Stimulated activated CD4-positive, alpha-beta T cell treated with anti-CD3 and anti-CD28 coated beads, Interleukin-4, amount 100 ng/mL, for 1 hour (primary cell): ENCODE measurements around the gene ZNF837.
"Not testable (repeated sequence)": the region's sequence is repeated elsewhere in the genome, so short reads cannot be mapped to it uniquely, and the experiment has no call there.

Source experiments
- DNase-seq: peaks from one replicate; pipeline ENCODE4 v3.0.0-alpha.2; 2020

ZNF837 gene

DNA sequence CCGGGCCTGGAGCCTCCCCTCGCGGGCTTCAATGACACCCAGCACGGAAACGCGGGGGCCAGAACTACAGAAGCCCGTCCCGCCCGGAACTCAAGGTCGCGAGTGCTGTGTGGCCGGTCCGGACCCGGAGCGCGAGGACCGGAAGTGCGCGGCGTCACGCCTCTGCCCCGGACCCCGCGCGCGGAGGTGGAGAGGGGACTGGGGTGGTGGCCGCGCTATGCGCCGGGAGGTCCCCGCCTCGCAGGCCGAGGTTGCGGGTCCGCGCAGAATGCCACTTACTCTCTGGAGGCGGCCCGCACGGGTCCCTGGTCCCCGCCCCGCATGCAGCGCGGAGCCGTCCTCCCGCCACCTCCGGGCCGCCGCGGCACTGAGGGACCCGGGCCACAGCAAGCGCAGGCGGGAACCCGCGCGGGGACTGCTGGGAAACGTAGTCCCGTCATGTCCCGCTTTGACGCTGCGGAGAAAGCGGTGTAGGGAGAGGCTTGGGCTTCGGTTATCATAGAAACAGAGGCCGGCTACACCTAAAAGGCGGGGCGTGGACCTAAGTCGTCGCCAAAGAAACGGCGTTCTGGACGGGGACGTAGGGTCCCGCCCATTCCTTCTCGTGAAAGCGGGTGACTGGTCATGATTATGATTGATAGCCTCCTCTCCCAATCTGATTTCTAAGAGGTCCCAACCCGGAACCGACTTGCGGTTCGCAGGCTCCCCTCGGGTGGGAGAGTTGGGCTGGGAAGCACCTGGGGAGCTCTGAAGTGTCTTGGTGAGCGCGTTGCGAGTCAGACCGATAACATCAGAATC, at the start of gene ZNF837:
Gene ZNF837, minus strand, starts transcription at position 369 of the 798 bp plus-strand sequence. CDS start 11,698 bp downstream, outside the sequence.
- peak; percentile 96 for DNase-seq

GRCh38 chr19:58429745-58430144, 48.9 kb upstream of the ZNF837 start:
- no peak for DNase-seq

DNA sequence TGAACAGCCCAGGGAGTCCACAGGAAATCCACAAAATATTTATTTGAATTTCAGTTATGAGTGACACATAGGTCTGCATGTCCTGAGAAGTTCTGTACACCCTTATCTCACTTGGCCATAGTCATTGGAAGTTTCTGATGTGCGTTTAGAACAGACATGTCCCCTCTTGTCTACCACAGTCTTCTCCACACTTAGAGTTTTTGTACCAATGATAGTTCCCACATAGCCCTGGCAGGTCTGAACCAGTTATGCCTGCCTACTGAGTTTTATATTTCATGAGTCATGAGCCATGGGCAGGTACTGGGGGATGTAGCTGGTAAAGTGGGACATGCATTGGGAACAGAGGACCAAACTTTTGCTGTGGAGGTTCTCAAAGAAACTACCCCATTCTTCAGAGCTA, 47.8 kb upstream of the ZNF837 start:
- no peak for DNase-seq

DNA sequence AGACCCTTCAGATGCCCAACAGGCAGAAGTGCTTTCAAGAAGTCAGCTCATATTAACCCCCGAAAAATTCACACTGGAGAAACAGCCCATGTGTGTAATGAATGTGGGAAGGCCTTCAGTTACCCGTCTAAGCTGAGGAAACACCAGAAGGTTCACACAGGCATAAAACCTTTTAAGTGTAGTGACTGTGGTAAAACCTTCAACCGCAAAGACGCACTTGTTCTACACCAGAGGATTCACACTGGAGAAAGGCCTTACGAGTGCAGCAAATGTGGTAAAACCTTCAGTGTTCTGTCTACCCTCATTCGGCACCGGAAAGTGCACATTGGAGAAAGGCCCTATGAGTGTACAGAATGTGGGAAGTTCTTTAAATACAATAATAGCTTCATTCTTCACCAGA, 36.2 kb upstream of the ZNF837 start:
- DNase-seq = no peak

GRCh38 chr19:58416604-58417003, 35.8 kb upstream of the ZNF837 start:
- DNase-seq = no peak

DNA sequence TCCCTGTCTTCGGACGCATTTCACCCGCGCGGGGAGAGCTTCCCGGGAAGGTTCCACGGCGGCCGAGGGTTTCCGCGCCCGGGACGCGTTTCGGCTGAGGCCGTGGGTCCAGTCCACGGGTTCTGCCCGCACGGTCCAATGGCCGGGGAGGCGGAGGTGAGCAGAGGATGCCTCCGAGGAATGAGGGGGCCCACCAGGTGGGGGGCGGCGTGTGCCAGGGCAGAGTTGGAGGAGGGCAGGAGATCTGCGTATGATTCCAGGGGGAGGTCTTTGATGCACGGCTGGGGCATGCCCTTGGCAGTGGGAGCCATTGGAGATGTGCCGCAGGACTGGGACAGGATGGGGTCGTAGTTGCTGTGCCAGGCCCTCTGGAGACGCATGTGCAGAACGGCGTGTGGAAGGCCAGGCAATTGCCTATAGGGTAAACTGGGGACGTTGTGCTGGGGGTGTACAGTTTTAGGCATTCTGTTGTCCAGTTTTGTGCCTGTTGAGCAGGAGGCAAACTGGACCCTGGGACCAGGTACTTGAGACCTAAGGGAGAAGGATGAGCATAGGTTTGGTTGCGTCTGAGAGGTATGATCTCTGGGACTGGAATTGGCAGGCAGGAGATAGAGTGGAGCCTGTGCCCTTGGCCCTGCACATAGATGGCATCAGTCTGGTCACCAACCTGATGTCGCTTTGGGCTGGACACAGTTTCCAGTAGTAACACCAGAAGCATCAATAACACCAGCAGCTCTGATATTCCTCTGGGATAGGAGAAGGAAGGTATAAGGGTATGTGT, 28.4 kb upstream of the ZNF837 start:
- no peak for DNase-seq

DNA sequence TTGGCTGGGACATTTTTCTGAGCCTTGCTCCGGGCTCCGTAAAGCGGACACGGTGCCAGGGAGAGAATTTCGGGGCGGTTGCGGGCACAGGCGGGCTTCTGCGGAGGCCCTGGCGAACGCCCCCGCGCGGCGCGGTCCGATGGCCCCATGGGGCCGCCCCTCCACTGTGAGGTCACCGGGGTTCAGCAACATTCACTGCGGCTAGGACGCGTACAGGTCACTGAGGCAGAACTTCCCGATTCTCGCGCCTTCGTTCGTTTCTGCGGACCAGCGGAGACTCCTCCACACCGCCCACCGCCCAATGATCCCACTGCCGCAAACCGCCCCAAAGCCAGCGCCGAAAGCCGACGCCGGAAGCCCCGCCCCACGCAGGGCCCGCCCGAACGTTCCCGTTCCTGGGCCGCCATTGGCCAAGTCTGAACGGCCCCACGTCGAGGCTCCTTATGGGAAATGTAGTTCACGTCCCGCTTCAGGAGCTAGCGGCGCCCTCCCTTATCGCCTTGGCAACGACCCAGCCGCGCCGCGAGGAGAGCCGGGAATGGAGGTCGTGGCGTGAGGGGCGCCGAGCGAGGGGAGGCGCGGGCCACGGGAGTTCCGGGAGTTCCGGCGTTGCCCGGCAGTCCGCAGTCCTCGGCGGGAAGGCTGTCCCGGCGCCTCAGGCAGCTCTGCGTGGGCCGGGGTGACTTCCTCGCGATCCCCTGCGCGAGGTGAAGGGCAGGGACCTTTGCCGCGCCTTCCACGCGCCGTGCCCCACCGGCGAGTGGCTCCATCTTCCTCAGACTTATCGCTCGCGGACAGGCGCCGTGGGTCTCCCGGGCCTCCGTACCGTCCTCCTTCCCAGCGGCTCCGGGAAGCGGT, 27.6 kb upstream of the ZNF837 start, which contains the start of gene ZNF584:
Gene ZNF584, plus strand, starts transcription at position 498 of the 858 bp plus-strand sequence. CDS start 499 bp downstream, outside the sequence.
- peak; percentile 94 for DNase-seq

GRCh38 chr19:58407658-58408151, 26.9 kb upstream of the ZNF837 start:
- DNase-seq = no peak

DNA sequence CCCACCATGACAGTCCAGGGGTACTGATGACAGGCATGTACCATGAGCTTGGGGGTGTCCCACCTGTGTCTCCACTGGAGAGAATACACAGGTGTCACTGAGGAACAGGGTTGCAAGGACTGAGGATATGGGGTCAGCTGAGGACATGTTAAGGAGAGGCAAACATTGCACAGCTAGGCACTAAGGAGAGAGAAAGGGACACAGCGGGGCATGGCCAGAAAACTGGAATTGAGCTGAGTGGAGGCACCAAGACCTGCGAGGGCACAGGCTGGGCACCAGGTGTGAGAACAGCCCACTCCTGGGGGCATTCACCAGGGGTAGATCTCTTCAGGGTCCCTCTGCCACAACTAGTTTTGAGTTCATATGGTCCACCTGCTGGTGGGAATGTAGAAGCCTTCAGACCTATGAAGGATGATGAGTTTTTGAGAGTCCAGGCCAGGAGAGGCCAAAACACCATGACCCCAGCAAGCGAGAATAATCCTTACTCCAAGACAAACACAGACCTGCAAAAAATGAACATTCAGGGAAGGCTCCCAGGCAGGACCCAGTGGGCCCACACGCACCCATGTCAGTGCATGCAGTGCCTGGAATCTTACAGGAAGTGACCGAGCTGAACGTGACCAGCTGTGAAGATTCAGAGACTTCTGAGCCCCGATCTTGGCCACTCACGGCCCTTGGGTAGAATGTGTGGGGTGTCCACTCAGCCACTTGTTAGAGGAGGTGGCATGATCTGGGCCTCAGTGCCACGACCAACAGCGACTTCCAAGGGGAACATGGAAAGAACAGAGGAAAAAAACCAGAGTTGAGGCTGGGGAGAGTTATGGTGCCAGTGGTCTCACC, 26.2 kb upstream of the ZNF837 start:
- no peak for DNase-seq

DNA sequence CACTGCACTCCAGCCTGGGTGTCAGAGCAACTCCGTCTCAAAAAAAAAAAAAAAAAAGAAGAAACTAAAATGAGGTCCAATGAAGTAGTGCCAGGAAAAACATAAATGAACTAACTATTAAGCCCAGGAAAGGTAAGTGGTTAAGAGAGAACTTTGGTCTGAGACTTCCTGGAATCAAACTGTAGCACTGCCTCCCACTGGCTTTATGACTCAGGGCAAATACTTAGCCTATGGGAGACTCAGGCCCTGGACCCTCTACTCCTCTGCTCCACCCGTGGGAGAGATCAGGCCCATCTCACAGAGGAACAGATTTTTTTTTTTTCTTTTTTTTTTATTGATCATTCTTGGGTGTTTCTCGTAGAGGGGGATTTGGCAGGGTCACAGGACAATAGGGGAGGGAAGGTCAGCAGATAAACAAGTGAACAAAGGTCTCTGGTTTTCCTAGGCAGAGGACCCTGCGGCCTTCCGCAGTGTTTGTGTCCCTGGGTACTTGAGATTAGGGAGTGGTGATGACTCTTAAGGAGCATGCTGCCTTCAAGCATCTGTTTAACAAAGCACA, 23.2 kb upstream of the ZNF837 start:
- DNase-seq = not testable (repeated sequence)

GRCh38 chr19:58401840-58402421, 21.1 kb upstream of the ZNF837 start:
- DNase-seq = no peak

DNA sequence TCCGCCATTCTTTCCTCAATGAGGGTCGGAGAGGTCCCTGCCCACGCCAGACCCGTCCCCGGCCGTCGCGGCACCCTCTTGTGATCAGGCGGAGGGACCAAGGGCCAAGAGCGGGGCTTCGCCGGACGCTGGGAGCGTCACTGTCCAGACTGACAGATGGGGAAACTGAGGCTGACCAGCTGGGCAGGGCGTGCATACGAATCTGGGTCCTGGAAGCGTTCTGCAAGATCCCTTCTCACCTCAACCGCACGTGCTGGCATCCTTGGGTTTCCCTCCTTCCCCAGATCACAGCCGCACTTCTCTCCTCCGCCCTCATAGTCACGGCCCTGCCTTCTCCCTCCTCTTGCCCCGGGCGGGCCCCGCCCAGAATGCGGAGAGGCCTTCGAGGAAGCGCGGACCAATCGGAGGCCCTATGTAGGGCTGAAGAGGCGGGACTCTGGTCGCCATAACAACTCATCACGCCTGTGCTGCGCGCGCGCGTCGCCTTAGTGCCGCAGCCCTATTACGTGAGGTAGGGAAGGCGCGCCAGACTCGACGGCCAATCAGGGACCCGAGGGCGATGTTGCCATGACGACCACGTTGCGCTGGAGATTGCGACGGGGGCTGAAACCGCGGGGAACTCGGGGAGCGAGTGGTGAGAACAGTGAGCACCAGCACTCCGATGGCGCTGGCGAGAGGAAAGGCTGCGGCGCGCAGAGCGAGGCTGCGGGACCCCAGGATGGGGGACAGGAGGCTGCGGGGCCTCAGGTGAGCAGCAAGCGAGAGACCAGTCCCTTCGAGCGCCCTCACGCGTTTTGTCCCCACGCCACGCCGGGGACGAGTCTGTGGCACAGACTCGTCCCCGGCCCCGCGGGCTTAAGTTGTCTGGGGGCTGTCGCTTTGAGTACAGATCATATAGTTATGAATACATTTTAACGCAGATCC, 20.3 kb upstream of the ZNF837 start:
- DNase-seq = peak; percentile 99

DNA sequence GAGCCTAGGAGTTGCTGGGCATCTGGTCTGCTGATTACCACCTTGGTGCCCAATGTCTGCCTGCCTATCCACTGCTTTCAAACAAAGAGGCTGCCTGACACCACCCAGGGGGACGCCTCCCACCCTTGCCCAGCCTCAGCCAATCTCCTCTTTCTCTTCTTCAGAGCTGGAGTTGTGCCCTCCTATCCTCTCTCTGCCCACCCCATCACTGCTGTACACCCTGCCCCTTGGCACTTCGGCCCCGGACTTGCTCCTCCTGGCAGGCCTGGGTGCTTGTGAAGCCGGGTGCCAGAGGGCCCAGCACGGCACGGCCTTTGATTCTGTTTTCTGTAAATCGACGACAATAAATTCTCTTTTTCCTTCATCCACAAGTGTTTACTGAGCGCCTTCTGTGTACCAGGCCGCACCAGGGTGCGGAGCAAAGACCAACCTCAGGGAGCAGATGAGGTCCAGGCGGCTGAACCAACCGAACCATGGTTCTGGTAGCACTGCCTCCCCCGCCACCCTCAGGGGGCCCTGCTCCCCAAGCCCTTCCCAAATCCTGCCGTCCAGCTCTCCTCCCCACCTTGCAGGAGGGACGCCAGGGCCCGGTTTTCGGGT, 19.6 kb upstream of the ZNF837 start:
- DNase-seq = no peak

- DNase-seq = no peak
These were observed 19.1 kb upstream of the ZNF837 start for GRCh38 chr19:58399903-58400302.

DNA sequence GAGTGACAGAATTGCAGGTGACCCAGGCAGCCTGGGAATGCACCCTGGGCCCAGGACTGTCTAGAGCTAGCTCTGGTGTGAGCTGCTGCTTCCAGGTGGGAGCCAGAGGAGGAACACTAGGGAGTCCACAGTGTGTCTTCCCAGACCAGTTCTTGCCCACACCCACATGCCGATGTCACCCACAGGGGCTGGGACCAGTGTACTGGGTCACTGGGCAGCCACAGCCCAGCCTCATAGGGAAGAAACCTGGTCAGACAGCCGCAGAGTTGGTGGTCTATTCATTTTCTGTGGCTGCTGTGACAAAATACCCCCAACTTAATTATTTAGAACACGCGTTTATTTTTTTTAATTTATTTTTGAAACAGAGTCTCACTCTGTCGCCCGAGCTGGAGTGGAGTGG, 17.7 kb upstream of the ZNF837 start:
- DNase-seq = no peak

DNA sequence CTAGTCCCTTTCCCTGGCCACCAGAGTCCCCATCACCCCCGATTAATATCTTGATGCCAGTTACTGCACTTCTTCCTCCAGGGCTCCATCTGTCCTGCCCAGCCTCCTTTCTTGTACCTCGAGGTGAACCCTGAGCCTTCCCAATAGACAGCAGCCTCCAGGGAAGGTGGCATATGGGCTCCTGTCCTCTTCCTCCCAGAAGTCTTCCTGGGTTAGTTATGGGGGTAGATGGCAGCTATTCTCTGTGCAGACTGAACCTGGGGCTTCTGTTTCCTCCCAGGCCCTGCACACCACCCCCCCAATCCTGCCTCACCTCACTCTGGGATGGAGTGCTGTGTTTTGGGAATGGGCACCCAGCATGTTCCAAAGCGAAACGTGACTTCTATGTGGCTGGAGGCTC, 17.3 kb upstream of the ZNF837 start:
- DNase-seq = no peak

GRCh38 chr19:58397533-58398037, 16.8 kb upstream of the ZNF837 start:
- no peak for DNase-seq

DNA sequence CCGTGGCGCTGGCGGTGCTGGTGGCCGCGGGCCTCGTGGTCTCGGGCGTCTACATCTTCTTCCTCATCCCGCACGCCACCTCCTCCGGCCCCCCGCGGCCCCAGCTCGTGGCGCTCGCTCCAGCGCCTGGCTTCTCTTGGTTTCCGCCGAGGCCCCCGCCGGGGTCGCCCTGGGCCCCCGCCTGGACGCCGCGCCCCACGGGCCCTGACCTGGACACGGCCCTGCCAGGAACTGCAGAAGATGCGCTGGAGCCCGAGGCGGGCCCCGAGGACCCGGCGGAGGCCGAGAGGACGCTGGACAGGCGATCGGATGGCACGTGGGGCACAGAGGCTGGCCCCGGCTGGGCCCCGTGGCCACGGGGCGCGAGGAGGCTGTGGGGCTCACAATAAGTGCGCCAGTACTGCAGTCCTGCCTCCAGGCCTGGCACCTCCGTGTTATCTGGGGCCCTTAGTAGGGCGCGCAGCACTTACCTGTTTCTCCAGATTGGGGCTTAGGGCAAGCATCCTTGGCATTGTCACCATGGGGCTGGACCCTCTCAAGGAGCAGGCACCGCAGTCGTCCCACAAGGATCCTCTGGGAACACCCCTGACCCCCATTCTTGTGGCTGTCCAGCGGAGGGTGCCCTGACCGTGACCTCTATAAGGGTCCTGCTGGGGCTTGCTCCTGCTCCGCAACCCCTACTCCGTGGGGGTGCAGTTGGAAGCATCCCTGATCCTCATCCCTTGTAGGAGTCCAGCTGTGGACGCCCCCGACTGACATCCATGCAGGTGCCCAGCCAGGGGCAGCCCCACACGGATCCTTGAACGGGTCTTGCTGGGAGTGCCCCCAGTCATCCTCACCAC, 16.1 kb upstream of the ZNF837 start:
- no peak for DNase-seq
